ENCODE measurements around the gene TBCD. TPM values are rescaled to one million over a fixed set of nuclear protein-coding genes. Genes with fewer than 3 reads are reported as not detected.

Gene TBCD
- polyA plus RNA-seq, 1 donor from 2014 or later: 67.2 TPM

- Histone ChIP-seq H3F3A (ENCODE audit: insufficient read depth, low read length, poor library complexity, severe bottlenecking) (no peaks in the 10 kb centered on the region), H3K4me3 (ENCODE audit: low read length) (no peak overlapping the region), H3K9ac (ENCODE audit: low read length) (no peak overlapping the region), H3K9me2 (ENCODE audit: insufficient read depth, low read length) (no peaks in the 10 kb centered on the region), H2AFZ (ENCODE audit: low read depth, low read length) (no peak overlapping the region), H4K20me1 (ENCODE audit: insufficient read depth) (no peaks in the 10 kb centered on the region), H3K79me2 (replicated peaks; ENCODE audit: insufficient read depth, low read length) (no peaks in the 10 kb centered on the region), H3K4me2 (ENCODE audit: low read length) (no peak overlapping the region), H3K27me3 (ENCODE audit: insufficient read depth, low read depth, low read length) (no peaks in the 10 kb centered on the region), H3K27ac (ENCODE audit: low read length) (no peak overlapping the region), H3K9me3 (ENCODE audit: low read length) (no peaks in the 10 kb centered on the region), H3K36me3 (ENCODE audit: insufficient read depth, low read length) (no peaks in the 10 kb centered on the region)
- TF ChIP-seq MXI1 (conservative IDR thresholded peaks at IDR 0.05; ENCODE audit: poor library complexity, severe bottlenecking) (no peak), SMC3 (conservative IDR thresholded peaks at IDR 0.05; ENCODE audit: poor library complexity) (no peak), TAF1 (IDR thresholded peaks at IDR 0.05; ENCODE audit: low read depth) (no peak), EZH2 (IDR thresholded peaks at IDR 0.05; ENCODE audit: borderline replicate concordance, insufficient read depth, low read length, poor library complexity, severe bottlenecking) (no peak), CTCF (IDR thresholded peaks at IDR 0.05; ENCODE audit: poor library complexity, severe bottlenecking) (no peak)
- TF ChIP-seq, protein P1, sequence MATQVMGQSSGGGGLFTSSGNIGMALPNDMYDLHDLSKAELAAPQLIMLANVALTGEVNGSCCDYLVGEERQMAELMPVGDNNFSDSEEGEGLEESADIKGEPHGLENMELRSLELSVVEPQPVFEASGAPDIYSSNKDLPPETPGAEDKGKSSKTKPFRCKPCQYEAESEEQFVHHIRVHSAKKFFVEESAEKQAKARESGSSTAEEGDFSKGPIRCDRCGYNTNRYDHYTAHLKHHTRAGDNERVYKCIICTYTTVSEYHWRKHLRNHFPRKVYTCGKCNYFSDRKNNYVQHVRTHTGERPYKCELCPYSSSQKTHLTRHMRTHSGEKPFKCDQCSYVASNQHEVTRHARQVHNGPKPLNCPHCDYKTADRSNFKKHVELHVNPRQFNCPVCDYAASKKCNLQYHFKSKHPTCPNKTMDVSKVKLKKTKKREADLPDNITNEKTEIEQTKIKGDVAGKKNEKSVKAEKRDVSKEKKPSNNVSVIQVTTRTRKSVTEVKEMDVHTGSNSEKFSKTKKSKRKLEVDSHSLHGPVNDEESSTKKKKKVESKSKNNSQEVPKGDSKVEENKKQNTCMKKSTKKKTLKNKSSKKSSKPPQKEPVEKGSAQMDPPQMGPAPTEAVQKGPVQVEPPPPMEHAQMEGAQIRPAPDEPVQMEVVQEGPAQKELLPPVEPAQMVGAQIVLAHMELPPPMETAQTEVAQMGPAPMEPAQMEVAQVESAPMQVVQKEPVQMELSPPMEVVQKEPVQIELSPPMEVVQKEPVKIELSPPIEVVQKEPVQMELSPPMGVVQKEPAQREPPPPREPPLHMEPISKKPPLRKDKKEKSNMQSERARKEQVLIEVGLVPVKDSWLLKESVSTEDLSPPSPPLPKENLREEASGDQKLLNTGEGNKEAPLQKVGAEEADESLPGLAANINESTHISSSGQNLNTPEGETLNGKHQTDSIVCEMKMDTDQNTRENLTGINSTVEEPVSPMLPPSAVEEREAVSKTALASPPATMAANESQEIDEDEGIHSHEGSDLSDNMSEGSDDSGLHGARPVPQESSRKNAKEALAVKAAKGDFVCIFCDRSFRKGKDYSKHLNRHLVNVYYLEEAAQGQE (IDR thresholded peaks at IDR 0.05; ENCODE audit: borderline replicate concordance): no peak
Observed at GRCh38 chr17:82709024-82709675, 42.7 kb upstream of the TBCD start.

DNA sequence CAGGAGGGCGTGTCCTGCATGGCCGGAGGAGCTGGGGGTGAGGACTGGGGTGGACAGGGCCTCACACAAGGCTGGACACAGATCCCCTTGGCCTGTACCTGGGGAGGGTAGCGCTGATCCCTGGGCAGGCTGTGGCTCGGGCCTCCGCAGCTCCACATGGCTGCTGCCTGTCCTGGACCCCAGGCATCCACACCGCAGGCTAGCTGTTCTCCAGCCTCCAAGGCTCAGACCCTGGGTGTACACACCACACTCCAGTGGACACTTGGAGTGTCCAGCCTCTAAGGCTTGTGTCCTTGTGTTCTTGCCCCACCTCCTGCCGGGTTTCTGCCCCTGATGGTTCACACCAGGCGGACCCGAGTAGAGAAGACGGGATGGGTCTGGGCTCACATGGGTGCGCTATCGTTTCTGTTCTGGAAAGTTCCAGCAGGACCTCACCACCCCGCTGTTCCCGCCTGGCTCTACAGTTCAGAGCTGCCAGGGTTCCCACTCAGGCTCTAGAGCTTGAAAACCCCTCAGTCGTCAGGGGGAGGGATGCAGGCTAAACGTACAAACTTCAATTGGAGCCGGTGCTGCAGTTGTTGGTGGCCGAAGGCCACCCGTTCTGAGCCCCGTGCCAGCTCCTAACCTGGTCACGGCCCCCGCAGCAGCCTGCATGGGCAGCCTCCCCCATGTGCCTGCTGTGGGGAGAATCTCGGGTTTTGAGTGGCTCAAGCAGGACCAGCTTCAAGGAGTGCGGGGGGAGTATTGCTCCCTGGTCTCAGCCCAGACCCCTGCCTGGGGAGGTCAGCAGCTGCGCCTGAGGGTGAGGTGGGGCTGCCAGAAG is 42.0 kb upstream of the TBCD start:
- no peak overlapping the region for H3K27ac ChIP-seq (ENCODE audit: low read length)
- H3K27me3 ChIP-seq (ENCODE audit: insufficient read depth, low read depth, low read length): no peaks in the 10 kb centered on the region
- H3K9ac ChIP-seq (ENCODE audit: low read length): no peak overlapping the region
- H2AFZ ChIP-seq (ENCODE audit: low read depth, low read length): no peak overlapping the region
- H3F3A ChIP-seq (ENCODE audit: insufficient read depth, low read length, poor library complexity, severe bottlenecking): no peaks in the 10 kb centered on the region
- H3K4me3 ChIP-seq (ENCODE audit: low read length): no peak overlapping the region
- no peaks in the 10 kb centered on the region for H3K36me3 ChIP-seq (ENCODE audit: insufficient read depth, low read length)
- no peaks in the 10 kb centered on the region for H3K9me2 ChIP-seq (ENCODE audit: insufficient read depth, low read length)
- H3K79me2 ChIP-seq (replicated peaks; ENCODE audit: insufficient read depth, low read length): no peaks in the 10 kb centered on the region
- no peaks in the 10 kb centered on the region for H4K20me1 ChIP-seq (ENCODE audit: insufficient read depth)
- H3K9me3 ChIP-seq (ENCODE audit: low read length): no peaks in the 10 kb centered on the region
- H3K4me2 ChIP-seq (ENCODE audit: low read length): no peak overlapping the region
- TF ChIP-seq POLR2AphosphoS5 (IDR thresholded peaks at IDR 0.05) (no peak), EP300 (conservative IDR thresholded peaks at IDR 0.05; ENCODE audit: poor library complexity, severe bottlenecking) (no peak)

Measured in neural cell (in vitro differentiated cells).